ENCODE results near the gene DDIT4. TPM values are rescaled to one million over a fixed set of nuclear protein-coding genes. Genes with fewer than 3 reads are reported as not detected.
"Not testable (repeated sequence)": the region's sequence is repeated elsewhere in the genome, so short reads cannot be mapped to it uniquely, and the experiment has no call there.

DDIT4 gene
- total RNA-seq, 4 donors from 2014 or later: 274 to 929 (median 421) TPM

- TF ChIP-seq POLR2A (IDR thresholded peaks at IDR 0.05): no peak
- TF ChIP-seq CTCF (IDR thresholded peaks at IDR 0.05): no peak
- intact Hi-C loops (cut with DNase I; ENCODE audit: low total_unique reads): no loop called here
- WGBS, 2 donors: 3 to 11% methylated on average over 3 of the region's 3 CpGs
- no peak overlapping the region for H3K4me3 ChIP-seq (ENCODE audit: low read depth, poor library complexity, severe bottlenecking)
- no peak for DNase-seq (ENCODE audit: low spot score in 2 of 2)
These were observed 27.7 kb upstream of the DDIT4 start for GRCh38 chr10:72245949-72246525.

- peak; percentile 93 to 96 for DNase-seq (ENCODE audit: low spot score in 2 of 2)
- no peak for TF ChIP-seq CTCF (IDR thresholded peaks at IDR 0.05)
- TF ChIP-seq POLR2A (IDR thresholded peaks at IDR 0.05): no peak
- H3K4me3 ChIP-seq (ENCODE audit: low read depth, poor library complexity, severe bottlenecking): no peak overlapping the region
- 4 to 9% methylated on average over 10 of the region's 10 CpGs for WGBS, 2 donors
- intact Hi-C loops (cut with DNase I; ENCODE audit: low total_unique reads): no loop called here
These were observed 25.1 kb upstream of the DDIT4 start for GRCh38 chr10:72248468-72249151.

GRCh38 chr10:72249176-72249862 is 24.4 kb upstream of the DDIT4 start:
- 88 to 89% methylated on average over 17 of the region's 17 CpGs for WGBS, 2 donors
- H3K4me3 ChIP-seq (ENCODE audit: low read depth, poor library complexity, severe bottlenecking); intact Hi-C loops (cut with DNase I; ENCODE audit: low total_unique reads); DNase-seq (ENCODE audit: low spot score in 2 of 2): not testable (repeated sequence)

GRCh38 chr10:72250666-72251065 is 23.1 kb upstream of the DDIT4 start:
- no peak for TF ChIP-seq POLR2A (IDR thresholded peaks at IDR 0.05)
- no peak for TF ChIP-seq CTCF (IDR thresholded peaks at IDR 0.05)
- 36 to 46% methylated on average over 1 of the region's 1 CpG for WGBS, 2 donors
- peak in 1 of 2 donors; percentile 75 for DNase-seq (ENCODE audit: low spot score in 2 of 2)
- H3K4me3 ChIP-seq (ENCODE audit: low read depth, poor library complexity, severe bottlenecking): no peak overlapping the region
- intact Hi-C loops (cut with DNase I; ENCODE audit: low total_unique reads): no loop called here

- TF ChIP-seq POLR2A (IDR thresholded peaks at IDR 0.05) (no peak), CTCF (IDR thresholded peaks at IDR 0.05) (no peak)
- no peak for DNase-seq (ENCODE audit: low spot score in 2 of 2)
- intact Hi-C loops (cut with DNase I; ENCODE audit: low total_unique reads): no loop called here
- 93% methylated on average over 6 of the region's 6 CpGs for WGBS, 2 donors
- no peak overlapping the region for H3K4me3 ChIP-seq (ENCODE audit: low read depth, poor library complexity, severe bottlenecking)
These were observed 22.1 kb upstream of the DDIT4 start for GRCh38 chr10:72251635-72252034.

- WGBS, 2 donors: 60 to 70% methylated on average over 3 of the region's 3 CpGs
- no peak for TF ChIP-seq POLR2A (IDR thresholded peaks at IDR 0.05)
- TF ChIP-seq CTCF (IDR thresholded peaks at IDR 0.05): no peak
- H3K4me3 ChIP-seq (ENCODE audit: low read depth, poor library complexity, severe bottlenecking): no peak overlapping the region
- no peak for DNase-seq (ENCODE audit: low spot score in 2 of 2)
- intact Hi-C loops (cut with DNase I; ENCODE audit: low total_unique reads): no loop called here
These were observed 20.8 kb upstream of the DDIT4 start for GRCh38 chr10:72252972-72253371.

All from lower leg skin (tissue), 4 donors.